Measurements from ENCODE around the gene ADCY1.

ADCY1 gene

GRCh38 chr7:45595809-45596664 is 21.9 kb downstream of the ADCY1 start:
- no peaks in the 10 kb centered on the region for H3K27me3 Mint-ChIP-seq
- H3K9me3 Mint-ChIP-seq, result no peaks in the 10 kb centered on the region
- DNase-seq (no peak), ATAC-seq (no peak)
- H3K4me3 Mint-ChIP-seq, result no peak overlapping the region
- H3K4me1 Mint-ChIP-seq, result no peaks in the 10 kb centered on the region
- H3K27ac Mint-ChIP-seq, result no peak overlapping the region

GRCh38 chr7:45596665-45597095 is 22.5 kb downstream of the ADCY1 start:
- Mint-ChIP-seq H3K4me3 (no peak overlapping the region), H3K9me3 (no peaks in the 10 kb centered on the region), H3K27ac (no peak overlapping the region), H3K4me1 (no peaks in the 10 kb centered on the region), H3K27me3 (no peaks in the 10 kb centered on the region)
- no peak for DNase-seq
- ATAC-seq, result no peak

- DNase-seq (no peak), ATAC-seq (no peak)
- Mint-ChIP-seq H3K9me3 (no peaks in the 10 kb centered on the region), H3K4me3 (no peak overlapping the region), H3K27me3 (no peaks in the 10 kb centered on the region), H3K4me1 (no peaks in the 10 kb centered on the region), H3K27ac (peak overlapping the region in 1 of 2 donors; percentile 54)
Measured at GRCh38 chr7:45597286-45597984, 23.3 kb downstream of the ADCY1 start.

GRCh38 chr7:45598886-45599520 is 24.8 kb downstream of the ADCY1 start:
- Mint-ChIP-seq H3K27ac (no peak overlapping the region), H3K4me3 (no peak overlapping the region), H3K4me1 (no peaks in the 10 kb centered on the region), H3K27me3 (no peaks in the 10 kb centered on the region), H3K9me3 (no peaks in the 10 kb centered on the region)
- DNase-seq (no peak), ATAC-seq (no peak)

- Mint-ChIP-seq H3K4me1 (no peaks in the 10 kb centered on the region), H3K4me3 (no peak overlapping the region), H3K27me3 (no peaks in the 10 kb centered on the region), H3K9me3 (no peaks in the 10 kb centered on the region), H3K27ac (peak overlapping the region in 1 of 2 donors; percentile 41)
- no peak for ATAC-seq
- DNase-seq, result no peak
Measured at GRCh38 chr7:45599851-45600706, 25.9 kb downstream of the ADCY1 start.

- H3K9me3 Mint-ChIP-seq, result peaks cover 0 to 4% of the 10 kb centered on the region in 2 donors
- ATAC-seq, result no peak
- DNase-seq, result no peak
- H3K27ac Mint-ChIP-seq, result no peak overlapping the region
- H3K4me3 Mint-ChIP-seq, result no peak overlapping the region
- H3K4me1 Mint-ChIP-seq, result no peaks in the 10 kb centered on the region
- H3K27me3 Mint-ChIP-seq, result peaks cover 6% of the 10 kb centered on the region
Measured at GRCh38 chr7:45601094-45601493, 26.9 kb downstream of the ADCY1 start.

- Mint-ChIP-seq H3K27ac (peak overlapping the region in 1 of 2 donors; percentile 45), H3K27me3 (peaks cover 12% of the 10 kb centered on the region), H3K4me1 (no peaks in the 10 kb centered on the region), H3K4me3 (no peak overlapping the region), H3K9me3 (peaks cover 0 to 4% of the 10 kb centered on the region in 2 donors)
- peak; percentile 40 for ATAC-seq
- no peak for DNase-seq
Measured at GRCh38 chr7:45601816-45602540, 27.8 kb downstream of the ADCY1 start.

- ATAC-seq (no peak), DNase-seq (no peak)
- Mint-ChIP-seq H3K4me3 (no peak overlapping the region), H3K27ac (no peak overlapping the region), H3K27me3 (peaks cover 26% of the 10 kb centered on the region), H3K9me3 (peaks cover 10 to 25% of the 10 kb centered on the region in 2 donors), H3K4me1 (no peaks in the 10 kb centered on the region)
Measured at GRCh38 chr7:45606050-45606449, 31.9 kb downstream of the ADCY1 start.

- H3K4me1 Mint-ChIP-seq, result no peaks in the 10 kb centered on the region
- H3K4me3 Mint-ChIP-seq, result no peak overlapping the region
- DNase-seq, result no peak
- H3K9me3 Mint-ChIP-seq, result peaks cover 11 to 28% of the 10 kb centered on the region in 2 donors
- peaks cover 26% of the 10 kb centered on the region for H3K27me3 Mint-ChIP-seq
- H3K27ac Mint-ChIP-seq, result no peak overlapping the region
- ATAC-seq, result no peak
Measured at GRCh38 chr7:45606931-45607330, 32.8 kb downstream of the ADCY1 start.

- ATAC-seq, result no peak
- H3K4me1 Mint-ChIP-seq, result no peaks in the 10 kb centered on the region
Measured at GRCh38 chr7:45609180-45609579, 35.0 kb downstream of the ADCY1 start.

GRCh38 chr7:45610019-45610418 is 35.9 kb downstream of the ADCY1 start:
- peaks cover 26% of the 10 kb centered on the region for H3K27me3 Mint-ChIP-seq
- peak overlapping the region in 1 of 2 donors; percentile 10 for H3K27ac Mint-ChIP-seq
- H3K4me1 Mint-ChIP-seq, result no peaks in the 10 kb centered on the region
- no peak overlapping the region for H3K4me3 Mint-ChIP-seq
- ATAC-seq, result no peak
- peaks cover 27 to 44% of the 10 kb centered on the region in 2 donors for H3K9me3 Mint-ChIP-seq
- no peak for DNase-seq

More at GRCh38 chr7:45609180-45609579, 35.0 kb downstream of the ADCY1 start:
- Mint-ChIP-seq H3K27ac (no peak overlapping the region), H3K27me3 (peaks cover 26% of the 10 kb centered on the region), H3K9me3 (peaks cover 23 to 37% of the 10 kb centered on the region in 2 donors), H3K4me3 (no peak overlapping the region)
- DNase-seq, result no peak

GRCh38 chr7:45610660-45611299 is 36.6 kb downstream of the ADCY1 start:
- peaks cover 23% of the 10 kb centered on the region for H3K27me3 Mint-ChIP-seq
- no peak overlapping the region for H3K4me3 Mint-ChIP-seq
- peaks cover 29 to 51% of the 10 kb centered on the region in 2 donors for H3K9me3 Mint-ChIP-seq
- DNase-seq, result no peak
- no peak overlapping the region for H3K27ac Mint-ChIP-seq
- ATAC-seq, result no peak
- no peaks in the 10 kb centered on the region for H3K4me1 Mint-ChIP-seq

- Mint-ChIP-seq H3K27ac (no peak overlapping the region), H3K4me3 (no peak overlapping the region), H3K9me3 (peaks cover 36 to 63% of the 10 kb centered on the region in 2 donors), H3K27me3 (no peaks in the 10 kb centered on the region), H3K4me1 (no peaks in the 10 kb centered on the region)
- DNase-seq (no peak), ATAC-seq (no peak)
Measured at GRCh38 chr7:45617166-45617565, 43.0 kb downstream of the ADCY1 start.

- DNase-seq, result no peak
- H3K27me3 Mint-ChIP-seq, result no peaks in the 10 kb centered on the region
- no peak for ATAC-seq
- H3K4me3 Mint-ChIP-seq, result no peak overlapping the region
- no peak overlapping the region for H3K27ac Mint-ChIP-seq
- H3K4me1 Mint-ChIP-seq, result no peaks in the 10 kb centered on the region
- H3K9me3 Mint-ChIP-seq, result peaks cover 11 to 29% of the 10 kb centered on the region in 2 donors
Measured at GRCh38 chr7:45622058-45622457, 47.9 kb downstream of the ADCY1 start.
